Measurements from ENCODE around the gene STX4. TPM values are rescaled to one million over a fixed set of nuclear protein-coding genes. Genes with fewer than 3 reads are reported as not detected.

The STX4 gene
- total RNA-seq, 1 experiment from 2014 or later, result 65.2 TPM

GRCh38 chr16:31008551-31008950 is 24.8 kb upstream of the STX4 start:
- Histone ChIP-seq H3K27me3 (ENCODE audit: control insufficient read depth, insufficient read depth, low read length) (no peaks in the 10 kb centered on the region), H3K9me3 (ENCODE audit: control insufficient read depth, insufficient read depth, low read depth, low read length) (no peaks in the 10 kb centered on the region), H3K4me3 (ENCODE audit: low read depth in 2 of 2, low read length in 2 of 2) (no peak overlapping the region), H3K36me3 (ENCODE audit: control insufficient read depth, insufficient read depth, low read length) (no peaks in the 10 kb centered on the region), H3K27ac (ENCODE audit: low read length) (no peak overlapping the region), H3K4me1 (ENCODE audit: control insufficient read depth, insufficient read depth, low read length) (peaks cover 6% of the 10 kb centered on the region; the same call in 1 of the 2 replicates)
- CTCF ChIA-PET, result no interaction called here
- DNase-seq (ENCODE audit: low read depth, low spot score) (no peak), ATAC-seq (no peak)
- POLR2A ChIA-PET, result no interaction called here
- in situ Hi-C loops (cut with HindIII; ENCODE audit: low pct_unique_long_range_greater_than_20kb, low sequenced_read_pairs) (no loop called here), intact Hi-C loops (cut with micrococcal nuclease; ENCODE audit: unreplicated experiment) (no loop called here)
- TF ChIP-seq SIN3A (IDR thresholded peaks at IDR 0.05; ENCODE audit: borderline replicate concordance, insufficient read depth, low read depth, low read length) (no peak), POLR2AphosphoS5 (IDR thresholded peaks at IDR 0.05; ENCODE audit: low read depth, low read length) (no peak), TCF7L2 (IDR thresholded peaks at IDR 0.05; ENCODE audit: low read depth, low read length) (no peak), REST (IDR thresholded peaks at IDR 0.05; ENCODE audit: insufficient read depth in 1 of 2, low read depth in 2 of 2, low read length in 1 of 2) (no peak)
- TF ChIP-seq, protein P1, sequence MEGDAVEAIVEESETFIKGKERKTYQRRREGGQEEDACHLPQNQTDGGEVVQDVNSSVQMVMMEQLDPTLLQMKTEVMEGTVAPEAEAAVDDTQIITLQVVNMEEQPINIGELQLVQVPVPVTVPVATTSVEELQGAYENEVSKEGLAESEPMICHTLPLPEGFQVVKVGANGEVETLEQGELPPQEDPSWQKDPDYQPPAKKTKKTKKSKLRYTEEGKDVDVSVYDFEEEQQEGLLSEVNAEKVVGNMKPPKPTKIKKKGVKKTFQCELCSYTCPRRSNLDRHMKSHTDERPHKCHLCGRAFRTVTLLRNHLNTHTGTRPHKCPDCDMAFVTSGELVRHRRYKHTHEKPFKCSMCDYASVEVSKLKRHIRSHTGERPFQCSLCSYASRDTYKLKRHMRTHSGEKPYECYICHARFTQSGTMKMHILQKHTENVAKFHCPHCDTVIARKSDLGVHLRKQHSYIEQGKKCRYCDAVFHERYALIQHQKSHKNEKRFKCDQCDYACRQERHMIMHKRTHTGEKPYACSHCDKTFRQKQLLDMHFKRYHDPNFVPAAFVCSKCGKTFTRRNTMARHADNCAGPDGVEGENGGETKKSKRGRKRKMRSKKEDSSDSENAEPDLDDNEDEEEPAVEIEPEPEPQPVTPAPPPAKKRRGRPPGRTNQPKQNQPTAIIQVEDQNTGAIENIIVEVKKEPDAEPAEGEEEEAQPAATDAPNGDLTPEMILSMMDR (IDR thresholded peaks at IDR 0.05), result no peak
- no TSS peak for BruUV-seq (replicated peaks)

- Histone ChIP-seq H3K4me1 (ENCODE audit: control insufficient read depth, insufficient read depth, low read length) (peaks cover 6% of the 10 kb centered on the region; the same call in 1 of the 2 replicates), H3K27ac (ENCODE audit: low read length) (no peak overlapping the region), H3K4me3 (ENCODE audit: low read depth in 2 of 2, low read length in 2 of 2) (no peak overlapping the region; a peak in 1 of 4 replicates), H3K27me3 (ENCODE audit: control insufficient read depth, insufficient read depth, low read length) (no peaks in the 10 kb centered on the region), H3K9me3 (ENCODE audit: control insufficient read depth, insufficient read depth, low read depth, low read length) (no peaks in the 10 kb centered on the region), H3K36me3 (ENCODE audit: control insufficient read depth, insufficient read depth, low read length) (no peaks in the 10 kb centered on the region)
- CTCF ChIA-PET, result no interaction called here
- no TSS peak for BruUV-seq (replicated peaks)
- no peak for TF ChIP-seq SIN3A (IDR thresholded peaks at IDR 0.05; ENCODE audit: borderline replicate concordance, insufficient read depth, low read depth, low read length)
- TF ChIP-seq, protein P1 (IDR thresholded peaks at IDR 0.05), result no peak
- TF ChIP-seq POLR2AphosphoS5 (IDR thresholded peaks at IDR 0.05; ENCODE audit: low read depth, low read length), result no peak
- no peak for TF ChIP-seq TCF7L2 (IDR thresholded peaks at IDR 0.05; ENCODE audit: low read depth, low read length)
- TF ChIP-seq REST (IDR thresholded peaks at IDR 0.05; ENCODE audit: insufficient read depth in 1 of 2, low read depth in 2 of 2, low read length in 1 of 2), result no peak
- no peak for DNase-seq (ENCODE audit: low read depth, low spot score)
- in situ Hi-C loops (cut with HindIII; ENCODE audit: low pct_unique_long_range_greater_than_20kb, low sequenced_read_pairs), result no loop called here
- intact Hi-C loops (cut with micrococcal nuclease; ENCODE audit: unreplicated experiment), result no loop called here
- ATAC-seq, result no peak
- POLR2A ChIA-PET, result no interaction called here
Observed at GRCh38 chr16:31009120-31009519, 24.2 kb upstream of the STX4 start.

Measured in Panc1 (cell line).